GM19043 (cell line): ENCODE data around the gene RNU5B-1.
"Not testable (repeated sequence)": the region's sequence is repeated elsewhere in the genome, so short reads cannot be mapped to it uniquely, and the experiment has no call there.

ENCODE experiments used
- ATAC-seq: cut with Tn5 transposase; IDR thresholded peaks from one replicate; pipeline ENCODE4 v1.9.1; 2021; ENCODE audit warnings: low read depth; ENCODE audit not compliant: unreplicated experiment

RNU5B-1 gene

GRCh38 chr15:65304381-65305149, at the start of gene RNU5B-1:
Gene RNU5B-1, plus strand, starts transcription at chr15:65304677.
- ATAC-seq = peak; percentile 69

GRCh38 chr15:65254758-65255157, 49.7 kb upstream of the RNU5B-1 start:
- no peak for ATAC-seq

- ATAC-seq = no peak
These were observed 48.9 kb upstream of the RNU5B-1 start for GRCh38 chr15:65255486-65256140.

GRCh38 chr15:65258375-65259262, 45.9 kb upstream of the RNU5B-1 start:
- no peak for ATAC-seq

GRCh38 chr15:65259367-65259797, 45.1 kb upstream of the RNU5B-1 start:
- no peak for ATAC-seq

GRCh38 chr15:65260968-65261367, 43.5 kb upstream of the RNU5B-1 start:
- ATAC-seq = no peak

GRCh38 chr15:65263313-65263712, 41.2 kb upstream of the RNU5B-1 start:
- ATAC-seq = no peak

GRCh38 chr15:65264863-65265430, 39.5 kb upstream of the RNU5B-1 start:
- ATAC-seq = no peak

- no peak for ATAC-seq
These were observed 38.0 kb upstream of the RNU5B-1 start for GRCh38 chr15:65266469-65266868.

- ATAC-seq = no peak
These were observed 36.1 kb upstream of the RNU5B-1 start for GRCh38 chr15:65268411-65268810.

- not testable (repeated sequence) for ATAC-seq
These were observed 33.5 kb upstream of the RNU5B-1 start for GRCh38 chr15:65270811-65271545.

GRCh38 chr15:65275104-65275727, 29.3 kb upstream of the RNU5B-1 start:
- ATAC-seq = no peak

- ATAC-seq = no peak
These were observed 28.8 kb upstream of the RNU5B-1 start for GRCh38 chr15:65275728-65276126.

GRCh38 chr15:65277015-65277414, 27.5 kb upstream of the RNU5B-1 start:
- ATAC-seq = no peak

- no peak for ATAC-seq
These were observed 26.0 kb upstream of the RNU5B-1 start for GRCh38 chr15:65278480-65278879.

GRCh38 chr15:65285291-65286068, 19.0 kb upstream of the RNU5B-1 start:
- no peak for ATAC-seq

- peak; percentile 15 for ATAC-seq
These were observed 18.3 kb upstream of the RNU5B-1 start for GRCh38 chr15:65286069-65286703.
